ENCODE measurements around the gene TCF25. TPM values are rescaled to one million over a fixed set of nuclear protein-coding genes. Genes with fewer than 3 reads are reported as not detected.

Gene TCF25
- total RNA-seq, 4 donors from 2014 or later, result 166 to 260 (median 182) TPM

DNA sequence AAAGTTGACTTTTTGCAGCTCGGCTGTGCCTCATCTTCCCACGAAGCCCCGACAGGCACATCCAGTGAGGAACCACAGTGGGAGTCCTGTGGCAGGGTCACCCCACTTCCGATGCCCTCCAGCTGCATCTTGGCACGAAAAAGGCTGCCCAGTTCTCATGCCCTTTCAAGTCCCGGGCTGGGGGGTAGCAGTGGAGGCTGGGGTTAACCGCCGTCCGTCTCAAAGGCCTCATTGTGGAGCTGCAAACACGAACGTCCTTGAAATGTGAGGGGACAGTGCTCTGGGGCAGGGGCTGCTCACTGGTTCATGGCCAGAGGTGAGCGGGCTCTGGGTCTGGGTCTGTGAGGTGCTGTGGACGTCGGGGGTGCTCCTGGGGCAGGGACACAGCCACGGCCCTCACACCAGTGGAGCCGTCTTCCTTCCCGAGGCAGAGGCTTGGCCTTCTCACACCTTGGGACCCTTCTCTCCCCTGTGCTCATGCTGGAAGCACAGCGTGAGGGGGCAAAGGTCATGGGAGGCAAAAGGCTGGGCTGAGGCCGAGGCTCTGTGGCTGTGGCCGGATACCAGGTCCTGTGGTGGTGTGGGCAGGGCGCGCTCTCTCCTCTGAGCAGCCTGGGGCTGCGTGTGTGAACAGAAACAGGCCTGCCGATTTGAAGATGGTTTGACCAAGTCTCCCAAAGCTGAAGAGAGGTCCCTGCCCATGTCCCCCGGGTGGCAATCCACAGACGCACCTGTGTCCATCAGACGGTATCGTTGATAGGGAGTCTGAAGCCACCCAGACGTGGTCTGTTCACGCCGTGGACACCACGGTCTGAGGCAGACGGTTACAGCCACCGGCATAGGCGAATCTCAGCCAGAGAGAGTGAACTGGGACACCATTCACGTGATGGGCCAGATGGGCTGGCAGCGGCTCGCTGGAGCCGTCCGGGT is 42.2 kb downstream of the TCF25 start:
- Histone ChIP-seq H3K36me3 (peaks cover 15% of the 10 kb centered on the region), H3K4me3 (no peak overlapping the region), H3K27ac (no peak overlapping the region), H3K27me3 (peaks cover 7% of the 10 kb centered on the region), H3K9me3 (no peaks in the 10 kb centered on the region), H3K4me1 (peaks cover 21% of the 10 kb centered on the region)
- DNase-seq (ENCODE audit: low spot score in 2 of 2), result peak in 1 of 2 donors; percentile 62
- TF ChIP-seq POLR2A (IDR thresholded peaks at IDR 0.05) (no peak), POLR2AphosphoS5 (IDR thresholded peaks at IDR 0.05) (no peak), EP300 (IDR thresholded peaks at IDR 0.05) (no peak)
- TF ChIP-seq, protein P1, sequence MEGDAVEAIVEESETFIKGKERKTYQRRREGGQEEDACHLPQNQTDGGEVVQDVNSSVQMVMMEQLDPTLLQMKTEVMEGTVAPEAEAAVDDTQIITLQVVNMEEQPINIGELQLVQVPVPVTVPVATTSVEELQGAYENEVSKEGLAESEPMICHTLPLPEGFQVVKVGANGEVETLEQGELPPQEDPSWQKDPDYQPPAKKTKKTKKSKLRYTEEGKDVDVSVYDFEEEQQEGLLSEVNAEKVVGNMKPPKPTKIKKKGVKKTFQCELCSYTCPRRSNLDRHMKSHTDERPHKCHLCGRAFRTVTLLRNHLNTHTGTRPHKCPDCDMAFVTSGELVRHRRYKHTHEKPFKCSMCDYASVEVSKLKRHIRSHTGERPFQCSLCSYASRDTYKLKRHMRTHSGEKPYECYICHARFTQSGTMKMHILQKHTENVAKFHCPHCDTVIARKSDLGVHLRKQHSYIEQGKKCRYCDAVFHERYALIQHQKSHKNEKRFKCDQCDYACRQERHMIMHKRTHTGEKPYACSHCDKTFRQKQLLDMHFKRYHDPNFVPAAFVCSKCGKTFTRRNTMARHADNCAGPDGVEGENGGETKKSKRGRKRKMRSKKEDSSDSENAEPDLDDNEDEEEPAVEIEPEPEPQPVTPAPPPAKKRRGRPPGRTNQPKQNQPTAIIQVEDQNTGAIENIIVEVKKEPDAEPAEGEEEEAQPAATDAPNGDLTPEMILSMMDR (IDR thresholded peaks at IDR 0.05), result no peak
- 79% methylated on average over 25 of the region's 40 CpGs for WGBS

DNA sequence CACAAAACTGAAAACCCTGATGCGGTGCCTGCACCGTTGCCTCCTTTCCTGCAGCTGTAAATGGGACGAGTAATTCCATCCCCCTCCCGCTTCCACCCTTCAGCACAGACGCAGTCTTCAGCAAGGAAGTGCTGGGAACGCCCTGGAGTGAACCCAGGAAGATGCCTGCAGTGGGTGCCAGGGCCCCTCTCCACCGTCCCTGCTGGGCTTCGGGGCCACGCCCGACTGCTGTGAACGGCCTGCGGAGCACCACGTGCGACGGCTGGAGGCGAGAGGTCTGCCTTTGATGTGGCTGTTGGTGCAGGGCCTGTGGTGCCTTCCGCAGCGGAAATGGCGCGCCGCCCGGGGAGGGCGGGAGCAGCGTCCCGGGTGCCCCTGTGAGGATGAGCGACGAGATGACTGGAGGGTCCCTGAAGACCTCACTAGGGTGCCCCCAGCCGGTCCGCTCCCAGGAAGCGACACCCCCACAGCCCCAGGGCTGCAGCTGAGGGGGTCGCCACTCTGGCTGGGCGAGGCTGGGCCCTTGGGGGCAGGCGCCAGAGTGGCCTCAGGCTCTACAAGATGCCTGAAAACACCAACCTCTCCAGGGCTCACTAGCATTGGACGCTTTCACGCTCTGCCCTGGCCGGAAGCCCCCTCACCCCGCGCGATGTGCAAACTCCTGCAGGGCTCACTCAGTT is 44.5 kb downstream of the TCF25 start:
- Histone ChIP-seq H3K4me3 (peak overlapping the region; percentile 34), H3K36me3 (no peaks in the 10 kb centered on the region), H3K4me1 (peaks cover 44% of the 10 kb centered on the region), H3K27ac (no peak overlapping the region), H3K27me3 (peaks cover 25% of the 10 kb centered on the region), H3K9me3 (no peaks in the 10 kb centered on the region)
- under 1% methylated on average over 15 of the region's 39 CpGs for WGBS
- DNase-seq (ENCODE audit: low spot score in 2 of 2), result peak in 1 of 2 donors; percentile 89
- peak in 2 of 3 donors; percentile 24 to 37 for TF ChIP-seq POLR2AphosphoS5 (IDR thresholded peaks at IDR 0.05)
- TF ChIP-seq, protein P1 (IDR thresholded peaks at IDR 0.05), result no peak
- TF ChIP-seq EP300 (IDR thresholded peaks at IDR 0.05), result no peak
- TF ChIP-seq POLR2A (IDR thresholded peaks at IDR 0.05), result no peak

DNA sequence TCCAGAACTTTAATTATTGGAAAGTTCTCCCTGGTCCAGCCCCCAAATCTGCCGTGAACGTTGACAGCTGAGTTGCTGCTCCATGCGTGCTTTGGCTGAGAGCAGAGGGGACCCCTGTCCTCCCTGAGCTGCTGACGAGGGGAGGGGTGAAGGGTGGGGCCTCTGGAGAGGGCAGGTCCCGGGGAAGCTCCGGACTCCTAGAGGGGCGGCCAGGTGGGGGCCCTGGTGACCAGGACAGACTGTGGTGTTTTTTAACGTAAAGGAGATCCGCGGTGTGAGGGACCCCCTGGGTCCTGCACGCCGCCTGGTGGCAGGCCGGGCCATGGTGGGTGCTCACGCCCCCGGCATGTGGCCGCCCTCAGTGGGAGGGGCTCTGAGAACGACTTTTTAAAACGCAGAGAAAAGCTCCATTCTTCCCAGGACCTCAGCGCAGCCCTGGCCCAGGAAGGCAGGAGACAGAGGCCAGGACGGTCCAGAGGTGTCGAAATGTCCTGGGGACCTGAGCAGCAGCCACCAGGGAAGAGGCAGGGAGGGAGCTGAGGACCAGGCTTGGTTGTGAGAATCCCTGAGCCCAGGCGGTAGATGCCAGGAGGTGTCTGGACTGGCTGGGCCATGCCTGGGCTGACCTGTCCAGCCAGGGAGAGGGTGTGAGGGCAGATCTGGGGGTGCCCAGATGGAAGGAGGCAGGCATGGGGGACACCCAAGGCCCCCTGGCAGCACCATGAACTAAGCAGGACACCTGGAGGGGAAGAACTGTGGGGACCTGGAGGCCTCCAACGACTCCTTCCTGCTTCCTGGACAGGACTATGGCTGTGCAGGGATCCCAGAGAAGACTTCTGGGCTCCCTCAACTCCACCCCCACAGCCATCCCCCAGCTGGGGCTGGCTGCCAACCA is 45.3 kb downstream of the TCF25 start, which contains the start of gene MC1R:
TSS of gene MC1R (plus strand) at position 410 of the 895 bp plus-strand sequence. CDS start at position 807, 397 bp downstream.
- Histone ChIP-seq H3K9me3 (no peaks in the 10 kb centered on the region), H3K4me1 (peaks cover 52% of the 10 kb centered on the region), H3K36me3 (no peaks in the 10 kb centered on the region), H3K27me3 (peaks cover 33% of the 10 kb centered on the region), H3K4me3 (peak within 1 kb of the TSS; percentile 34), H3K27ac (no peak within 1 kb of the TSS)
- DNase-seq (ENCODE audit: low spot score in 2 of 2), result peak; percentile 71 to 72
- 9% methylated on average over 11 of the region's 23 CpGs for WGBS
- TF ChIP-seq POLR2AphosphoS5 (IDR thresholded peaks at IDR 0.05), result no peak
- TF ChIP-seq EP300 (IDR thresholded peaks at IDR 0.05), result no peak
- TF ChIP-seq, protein P1 (IDR thresholded peaks at IDR 0.05), result peak in 1 of 2 donors; percentile 24
- no peak for TF ChIP-seq POLR2A (IDR thresholded peaks at IDR 0.05)

DNA sequence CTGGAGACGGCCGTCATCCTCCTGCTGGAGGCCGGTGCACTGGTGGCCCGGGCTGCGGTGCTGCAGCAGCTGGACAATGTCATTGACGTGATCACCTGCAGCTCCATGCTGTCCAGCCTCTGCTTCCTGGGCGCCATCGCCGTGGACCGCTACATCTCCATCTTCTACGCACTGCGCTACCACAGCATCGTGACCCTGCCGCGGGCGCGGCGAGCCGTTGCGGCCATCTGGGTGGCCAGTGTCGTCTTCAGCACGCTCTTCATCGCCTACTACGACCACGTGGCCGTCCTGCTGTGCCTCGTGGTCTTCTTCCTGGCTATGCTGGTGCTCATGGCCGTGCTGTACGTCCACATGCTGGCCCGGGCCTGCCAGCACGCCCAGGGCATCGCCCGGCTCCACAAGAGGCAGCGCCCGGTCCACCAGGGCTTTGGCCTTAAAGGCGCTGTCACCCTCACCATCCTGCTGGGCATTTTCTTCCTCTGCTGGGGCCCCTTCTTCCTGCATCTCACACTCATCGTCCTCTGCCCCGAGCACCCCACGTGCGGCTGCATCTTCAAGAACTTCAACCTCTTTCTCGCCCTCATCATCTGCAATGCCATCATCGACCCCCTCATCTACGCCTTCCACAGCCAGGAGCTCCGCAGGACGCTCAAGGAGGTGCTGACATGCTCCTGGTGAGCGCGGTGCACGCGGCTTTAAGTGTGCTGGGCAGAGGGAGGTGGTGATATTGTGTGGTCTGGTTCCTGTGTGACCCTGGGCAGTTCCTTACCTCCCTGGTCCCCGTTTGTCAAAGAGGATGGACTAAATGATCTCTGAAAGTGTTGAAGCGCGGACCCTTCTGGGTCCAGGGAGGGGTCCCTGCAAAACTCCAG is 46.4 kb downstream of the TCF25 start:
- Histone ChIP-seq H3K9me3 (no peaks in the 10 kb centered on the region), H3K4me3 (no peak overlapping the region), H3K36me3 (no peaks in the 10 kb centered on the region), H3K27me3 (peaks cover 44% of the 10 kb centered on the region), H3K4me1 (peaks cover 60% of the 10 kb centered on the region), H3K27ac (no peak overlapping the region)
- WGBS, result 87% methylated on average over 49 of the region's 52 CpGs
- DNase-seq (ENCODE audit: low spot score in 2 of 2), result peak in 1 of 2 donors; percentile 64
- TF ChIP-seq, protein P1 (IDR thresholded peaks at IDR 0.05), result no peak
- TF ChIP-seq POLR2AphosphoS5 (IDR thresholded peaks at IDR 0.05), result no peak
- no peak for TF ChIP-seq POLR2A (IDR thresholded peaks at IDR 0.05)
- no peak for TF ChIP-seq EP300 (IDR thresholded peaks at IDR 0.05)
